Spleen (tissue), 11 donors: Measurements from ENCODE around the gene NME4. TPM values are rescaled to one million over a fixed set of nuclear protein-coding genes. Genes with fewer than 3 reads are reported as not detected.

ENCODE experiments used
- DNase-seq: peaks from one replicate; pipeline ENCODE4 v3.0.0-alpha.2; 2020
- H3K27ac ChIP-seq, 8 donors: fragments of 200-600 bp; sonication (generic) in 7 of 8; 1 replicate in 4 of 8; 2 replicates in 4 of 8; pipeline versions ENCODE4 v1.5.0 to v1.8.0; 2016 to 2021; ENCODE audit warnings: inconsistent platforms in 4 of 8, mild to moderate bottlenecking in 4 of 8, moderate library complexity in 1 of 8
- H3K27me3 ChIP-seq, 7 donors: fragments of 200-600 bp; sonication (generic) in 6 of 7; replicated peaks in 1 of 7; 1 replicate in 4 of 7; 2 replicates in 3 of 7; pipeline versions ENCODE4 v1.5.0 to v1.8.0; 2016 to 2021; ENCODE audit warnings: inconsistent platforms in 3 of 7, mild to moderate bottlenecking in 1 of 7
- H3K36me3 ChIP-seq, 6 donors: fragments of 200-600 bp; sonication (generic) in 5 of 6; 1 replicate in 4 of 6; 2 replicates in 2 of 6; pipeline versions ENCODE4 v1.5.0 to v1.8.0; 2016 to 2021; ENCODE audit warnings: inconsistent platforms in 2 of 6
- H3K4me1 ChIP-seq, 6 donors: fragments of 200-600 bp; sonication (generic) in 5 of 6; 1 replicate in 3 of 6; 2 replicates in 3 of 6; pipeline versions ENCODE4 v1.5.0 to v1.8.0; 2016 to 2021; ENCODE audit warnings: inconsistent platforms in 3 of 6
- H3K4me3 ChIP-seq, 8 donors: fragments of 200-600 bp; sonication (generic) in 7 of 8; 1 replicate in 4 of 8; 2 replicates in 4 of 8; pipeline versions ENCODE4 v1.5.0 to v1.8.0; 2016 to 2021; ENCODE audit warnings: inconsistent platforms in 4 of 8, mild to moderate bottlenecking in 4 of 8, moderate library complexity in 2 of 8
- H3K9me3 ChIP-seq, 8 donors: fragments of 200-600 bp; sonication (generic) in 7 of 8; 1 replicate in 4 of 8; 2 replicates in 4 of 8; pipeline versions ENCODE4 v1.5.0 to v1.8.0; 2016 to 2021; ENCODE audit warnings: inconsistent platforms in 4 of 8
- POLR2A ChIP-seq, 3 donors: fragments of 450-650 bp; IDR thresholded peaks; one replicate each; pipeline ENCODE4 v1.5.1; 2017; ENCODE audit warnings: antibody characterized with exemption in 3 of 3, mild to moderate bottlenecking in 1 of 3
- POLR2AphosphoS5 ChIP-seq, 3 donors: sonication (generic); formaldehyde crosslinking; IDR thresholded peaks; one replicate each; pipeline ENCODE4 v1.5.1; 2017; ENCODE audit warnings: antibody characterized with exemption in 3 of 3
- WGBS, 5 donors: extraction: QIAGEN DNeasy Blood & Tissue Kit in 3 of 5; methylation state at CpG; one replicate each; pipeline versions ENCODE4 v1.1.5 to v1.1.7; 2013 to 2018; 5-methylcytosine and 5-hydroxymethylcytosine counted together
- intact Hi-C: fragments of 100-400 bp; cut with DNase I; formaldehyde crosslinking; loops from one replicate; pipeline ENCODE4 v1.15.0; 2023; ENCODE audit warnings: low total_unique reads
- polyA plus RNA-seq, 3 donors: library from polyadenylated mRNA; stranded (reverse); fragments of 200-250 nt; gene quantifications; one replicate each; pipeline ENCODE4 v1.2.1, GENCODE V29; 2013
- total RNA-seq, 7 donors: library from RNA; depleted of rRNA in 3 of 7; stranded (reverse); fragments of >200 nt in 3 of 7; fragmentation: NEBNext Ultra II Directional in 4 of 7; extraction: Animal tissue kit (Norgen Biotek cat#: 25700) in 4 of 7; gene quantifications; one replicate each; pipeline versions ENCODE4 v1.1.0 to v1.2.1, GENCODE V29; 2016 to 2021
- TF ChIP-seq, protein P1 (sequence below), 11 experiments: fragments of 200-600 bp in 7 of 11; fragments of 450-650 bp in 4 of 11; sonication (generic) in 4 of 11; IDR thresholded peaks in 8 of 11; conservative IDR thresholded peaks in 3 of 11; 1 replicate in 7 of 11; 2 replicates in 4 of 11; pipeline versions ENCODE4 v1.4.0 to v1.8.0; 2016 to 2021; ENCODE audit warnings: antibody characterized with exemption in 11 of 11, inconsistent platforms in 4 of 11, mild to moderate bottlenecking in 1 of 11
- donor health status: healthy with polysubstance abuse.
- donor health status: DM: no; HTN: no; CAD: no; lungs with moderate emphysema.
- donor health status: DM: no; HTN: no; CAD: no.
- donor health status: Bipolar disorder and iron deficiency.
- donor health status: healthy.
- donor health status: DM: no; HTN: no; CAD: no.
- donor health status: DM: yes; HTN: yes; CAD: no.

The NME4 gene
- total and polyA plus RNA-seq, 10 donors = 27.3 to 75.8 (median 55.8) TPM

DNA sequence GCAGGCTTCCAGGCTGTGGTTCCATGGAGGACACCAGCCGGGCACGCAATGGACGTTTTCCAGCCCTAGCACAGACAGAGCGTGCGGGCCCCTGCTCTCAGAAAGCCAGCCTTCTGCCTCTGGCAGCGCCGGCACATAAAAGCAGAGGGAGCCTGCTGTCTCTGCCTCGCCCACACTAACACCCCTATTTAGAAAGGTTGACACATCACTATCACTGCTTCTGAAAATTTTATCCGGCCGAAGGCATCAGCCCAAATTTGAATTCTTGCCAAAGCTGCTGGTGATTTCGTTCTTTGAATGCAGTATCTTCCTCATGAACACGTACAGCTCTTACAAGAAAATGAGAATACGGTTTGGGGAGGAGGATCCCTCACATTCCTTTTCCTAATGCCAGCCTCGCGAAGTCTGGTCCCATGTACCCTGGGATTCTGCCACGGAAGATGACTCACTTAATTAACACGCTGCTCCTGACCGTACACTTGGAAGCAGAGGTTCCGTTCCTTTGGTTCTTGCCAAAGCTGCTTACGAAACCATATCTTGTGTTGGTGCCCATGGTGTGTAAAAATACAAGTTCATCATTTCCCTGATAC is 27.1 kb downstream of the NME4 start:
- peak in 1 of 3 donors; percentile 53 for TF ChIP-seq POLR2AphosphoS5 (IDR thresholded peaks at IDR 0.05)
- TF ChIP-seq, protein P1, sequence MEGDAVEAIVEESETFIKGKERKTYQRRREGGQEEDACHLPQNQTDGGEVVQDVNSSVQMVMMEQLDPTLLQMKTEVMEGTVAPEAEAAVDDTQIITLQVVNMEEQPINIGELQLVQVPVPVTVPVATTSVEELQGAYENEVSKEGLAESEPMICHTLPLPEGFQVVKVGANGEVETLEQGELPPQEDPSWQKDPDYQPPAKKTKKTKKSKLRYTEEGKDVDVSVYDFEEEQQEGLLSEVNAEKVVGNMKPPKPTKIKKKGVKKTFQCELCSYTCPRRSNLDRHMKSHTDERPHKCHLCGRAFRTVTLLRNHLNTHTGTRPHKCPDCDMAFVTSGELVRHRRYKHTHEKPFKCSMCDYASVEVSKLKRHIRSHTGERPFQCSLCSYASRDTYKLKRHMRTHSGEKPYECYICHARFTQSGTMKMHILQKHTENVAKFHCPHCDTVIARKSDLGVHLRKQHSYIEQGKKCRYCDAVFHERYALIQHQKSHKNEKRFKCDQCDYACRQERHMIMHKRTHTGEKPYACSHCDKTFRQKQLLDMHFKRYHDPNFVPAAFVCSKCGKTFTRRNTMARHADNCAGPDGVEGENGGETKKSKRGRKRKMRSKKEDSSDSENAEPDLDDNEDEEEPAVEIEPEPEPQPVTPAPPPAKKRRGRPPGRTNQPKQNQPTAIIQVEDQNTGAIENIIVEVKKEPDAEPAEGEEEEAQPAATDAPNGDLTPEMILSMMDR (IDR thresholded peaks at IDR 0.05 in 8 of 11, conservative IDR thresholded peaks at IDR 0.05 in 3 of 11) = no peak
- intact Hi-C loops = loop anchor here (10.0 kb wide), 1 partner anchor 61 kb away; no protein-coding TSS in a partner anchor
- Histone ChIP-seq H3K27ac (peak overlapping the region in 7 of 8 donors; percentile 80 to 96 (median 91)), H3K36me3 (no peaks in the 10 kb centered on the region), H3K9me3 (no peaks in the 10 kb centered on the region), H3K4me1 (peaks cover 6 to 45% (median 33%) of the 10 kb centered on the region in 6 donors), H3K4me3 (peak overlapping the region in 4 of 8 donors; percentile 60 to 87 (median 72)), H3K27me3 (peaks cover 0 to 14% (median 0%) of the 10 kb centered on the region in 7 donors)
- 58 to 78% (median 59%) methylated on average over 20 of the region's 20 CpGs for WGBS, 5 donors
- no peak for DNase-seq

DNA sequence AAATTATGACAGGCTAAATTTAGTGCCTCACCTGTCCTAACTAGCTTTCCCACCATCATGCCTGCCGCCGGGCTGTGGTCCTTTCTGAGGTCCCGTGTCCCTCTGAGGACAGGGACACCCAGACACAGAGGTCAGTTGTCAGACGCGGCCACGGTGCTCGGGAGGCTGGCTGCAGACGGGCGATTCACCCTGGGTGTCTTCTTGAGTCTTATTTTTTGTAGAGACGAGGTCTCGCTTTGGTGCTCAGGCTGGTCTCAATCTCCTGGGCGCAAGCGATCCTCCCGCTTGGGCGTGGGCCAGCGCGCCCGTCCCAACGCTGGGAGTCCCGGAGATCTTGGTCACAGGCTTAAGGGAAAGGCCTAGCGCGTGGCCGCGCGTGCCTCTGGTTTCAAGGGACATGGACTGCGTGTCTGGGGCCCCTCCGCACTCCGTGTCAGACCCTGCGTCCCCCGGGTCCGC is 27.7 kb downstream of the NME4 start:
- peaks cover 6 to 45% (median 33%) of the 10 kb centered on the region in 6 donors for H3K4me1 ChIP-seq
- WGBS, 5 donors = 12 to 49% (median 14%) methylated on average over 9 to 31 of the region's 31 CpGs
- peak overlapping the region; percentile 61 to 96 (median 90) for H3K27ac ChIP-seq
- TF ChIP-seq, protein P1 (IDR thresholded peaks at IDR 0.05 in 8 of 11, conservative IDR thresholded peaks at IDR 0.05 in 3 of 11) = no peak
- TF ChIP-seq POLR2AphosphoS5 (IDR thresholded peaks at IDR 0.05) = no peak
- no peak for TF ChIP-seq POLR2A (IDR thresholded peaks at IDR 0.05)
- no peaks in the 10 kb centered on the region for H3K9me3 ChIP-seq
- H3K36me3 ChIP-seq = peaks cover 0 to 1% (median 0%) of the 10 kb centered on the region in 6 donors
- H3K4me3 ChIP-seq = peak overlapping the region; percentile 60 to 87 (median 78)
- intact Hi-C loops = loop anchor here (10.0 kb wide), 1 partner anchor 60 kb away; no protein-coding TSS in a partner anchor
- H3K27me3 ChIP-seq = peaks cover 0 to 14% (median 0%) of the 10 kb centered on the region in 7 donors
- DNase-seq = no peak

DNA sequence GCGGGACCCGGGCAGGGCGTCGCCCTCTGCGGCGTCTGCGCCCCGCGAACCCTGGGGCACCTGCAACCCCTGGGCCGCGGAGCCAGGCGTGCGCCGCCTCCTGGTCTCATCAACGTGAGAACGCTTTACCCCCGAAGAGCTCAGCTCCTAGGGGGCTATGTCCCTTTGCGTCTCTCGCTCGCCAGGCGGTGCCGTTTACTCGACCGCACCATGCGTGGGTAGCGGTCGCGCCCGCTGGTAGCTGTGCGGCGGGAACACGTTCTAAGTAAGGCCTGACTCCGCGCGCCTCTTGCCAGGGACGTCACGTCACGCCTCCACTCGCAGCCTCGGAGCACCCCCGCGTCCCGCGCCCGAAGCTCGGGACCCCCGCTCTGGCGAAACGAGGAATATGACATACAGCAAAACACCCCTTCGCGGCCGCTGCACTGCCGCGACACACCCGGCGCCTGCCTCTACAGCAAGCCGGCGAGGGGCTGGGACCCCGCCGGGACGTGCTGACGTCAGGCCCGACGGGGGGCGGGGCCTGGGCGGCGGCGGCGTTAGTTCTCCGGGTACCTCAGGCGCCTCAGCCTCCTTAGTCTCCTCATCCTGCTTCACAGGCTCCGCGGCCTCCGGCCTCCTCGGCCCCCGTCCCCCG is 28.2 kb downstream of the NME4 start, which contains the start of gene RAB11FIP3:
Gene RAB11FIP3 (plus strand): TSS at position 568 of the 637 bp plus-strand sequence. CDS start 358 bp downstream, outside the sequence.
- intact Hi-C loops = loop anchor here (10.0 kb wide), 1 partner anchor 60 kb away; no protein-coding TSS in a partner anchor
- Histone ChIP-seq H3K4me1 (peaks cover 6 to 45% (median 33%) of the 10 kb centered on the region in 6 donors), H3K27ac (peak within 1 kb of the TSS; percentile 61 to 96 (median 90)), H3K27me3 (peaks cover 0 to 14% (median 0%) of the 10 kb centered on the region in 7 donors), H3K4me3 (peak within 1 kb of the TSS; percentile 60 to 87 (median 78)), H3K36me3 (peaks cover 0 to 7% (median 0%) of the 10 kb centered on the region in 6 donors), H3K9me3 (no peaks in the 10 kb centered on the region)
- TF ChIP-seq, protein P1 (IDR thresholded peaks at IDR 0.05 in 8 of 11, conservative IDR thresholded peaks at IDR 0.05 in 3 of 11) = peak in 6 of 11 experiments; percentile 9 to 35 (median 24)
- TF ChIP-seq POLR2AphosphoS5 (IDR thresholded peaks at IDR 0.05) (peak; percentile 86 to 89 (median 89)), POLR2A (IDR thresholded peaks at IDR 0.05) (peak in 1 of 3 donors; percentile 40)
- DNase-seq = peak; percentile 95
- WGBS, 5 donors = 0 to 1% (median 1%) methylated on average over 15 to 77 of the region's 77 CpGs
